Measurements from ENCODE around the gene CIAPIN1.

DNA sequence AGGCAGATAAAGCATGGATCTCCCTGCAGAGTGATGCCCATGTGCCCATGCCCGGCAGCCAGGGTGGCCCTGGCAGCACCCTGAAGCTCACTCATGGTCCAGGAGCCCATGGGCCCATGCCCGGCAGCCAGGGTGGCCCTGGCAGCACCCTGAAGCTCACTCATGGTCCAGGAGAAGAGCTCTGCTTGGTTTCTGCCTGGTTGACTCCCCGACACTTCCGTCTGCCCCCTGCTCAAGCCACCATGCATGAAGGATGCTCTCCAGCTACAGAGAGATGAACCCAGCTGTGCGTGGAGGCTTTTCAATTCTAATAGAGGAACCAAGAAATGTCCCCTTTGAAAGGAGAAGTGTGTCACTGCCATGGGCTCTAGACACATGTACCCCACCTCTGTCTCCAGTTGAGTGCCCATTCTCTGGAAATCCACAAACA is 33.9 kb downstream of the CIAPIN1 start:
- TF ChIP-seq, protein P1, sequence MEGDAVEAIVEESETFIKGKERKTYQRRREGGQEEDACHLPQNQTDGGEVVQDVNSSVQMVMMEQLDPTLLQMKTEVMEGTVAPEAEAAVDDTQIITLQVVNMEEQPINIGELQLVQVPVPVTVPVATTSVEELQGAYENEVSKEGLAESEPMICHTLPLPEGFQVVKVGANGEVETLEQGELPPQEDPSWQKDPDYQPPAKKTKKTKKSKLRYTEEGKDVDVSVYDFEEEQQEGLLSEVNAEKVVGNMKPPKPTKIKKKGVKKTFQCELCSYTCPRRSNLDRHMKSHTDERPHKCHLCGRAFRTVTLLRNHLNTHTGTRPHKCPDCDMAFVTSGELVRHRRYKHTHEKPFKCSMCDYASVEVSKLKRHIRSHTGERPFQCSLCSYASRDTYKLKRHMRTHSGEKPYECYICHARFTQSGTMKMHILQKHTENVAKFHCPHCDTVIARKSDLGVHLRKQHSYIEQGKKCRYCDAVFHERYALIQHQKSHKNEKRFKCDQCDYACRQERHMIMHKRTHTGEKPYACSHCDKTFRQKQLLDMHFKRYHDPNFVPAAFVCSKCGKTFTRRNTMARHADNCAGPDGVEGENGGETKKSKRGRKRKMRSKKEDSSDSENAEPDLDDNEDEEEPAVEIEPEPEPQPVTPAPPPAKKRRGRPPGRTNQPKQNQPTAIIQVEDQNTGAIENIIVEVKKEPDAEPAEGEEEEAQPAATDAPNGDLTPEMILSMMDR (IDR thresholded peaks at IDR 0.05; ENCODE audit: insufficient read depth, low read length, poor library complexity, severe bottlenecking): no peak
- no peak for TF ChIP-seq EZH2phosphoT487 (conservative IDR thresholded peaks at IDR 0.05; ENCODE audit: low read length)
